Kidney (tissue), 14 donors: ENCODE results near the gene EFCAB6. TPM values are rescaled to one million over a fixed set of nuclear protein-coding genes. Genes with fewer than 3 reads are reported as not detected.

ENCODE experiments used
- DNase-seq, 5 donors: peaks; one replicate each; pipeline ENCODE4 v3.0.0-alpha.2; 2013 to 2020
- FAIRE-seq: peaks from 2 replicates; lab custom pipeline; 2012; peaks lifted over from hg19 to GRCh38; lab: Jason Lieb, UNC
- H3K27ac ChIP-seq, 2 donors: one replicate each; pipeline ENCODE4 v1.7.0; 2013; ENCODE audit warnings: low read depth in 2 of 2, low read length in 2 of 2, inconsistent platforms in 1 of 2
- H3K27me3 ChIP-seq: one replicate; pipeline ENCODE4 v1.7.1; 2013; ENCODE audit warnings: low read length, inconsistent platforms; ENCODE audit not compliant: control insufficient read depth, insufficient read depth
- H3K36me3 ChIP-seq, 3 donors: one replicate each; pipeline versions ENCODE4 v1.7.0 to v1.7.1; 2013; ENCODE audit warnings: low read length in 3 of 3, control low read depth in 1 of 3, inconsistent platforms in 1 of 3; ENCODE audit not compliant: insufficient read depth in 3 of 3, control insufficient read depth in 2 of 3
- H3K4me1 ChIP-seq, 3 donors: one replicate each; pipeline versions ENCODE4 v1.7.0 to v1.7.1; 2013; ENCODE audit warnings: low read length in 3 of 3, inconsistent platforms in 1 of 3, low read depth in 1 of 3; ENCODE audit not compliant: control insufficient read depth in 2 of 3, insufficient read depth in 2 of 3
- H3K4me3 ChIP-seq, 3 donors: one replicate each; pipeline versions ENCODE4 v1.7.0 to v1.8.1; 2013; ENCODE audit warnings: low read length in 3 of 3, control low read depth in 1 of 3, inconsistent platforms in 1 of 3
- H3K9ac ChIP-seq, 3 donors: one replicate each; pipeline versions ENCODE4 v1.7.0 to v1.7.1; 2013; ENCODE audit warnings: low read length in 3 of 3, control low read depth in 1 of 3, inconsistent platforms in 1 of 3
- H3K9me3 ChIP-seq, 3 donors: one replicate each; pipeline versions ENCODE4 v1.7.0 to v1.7.1; 2013; ENCODE audit warnings: low read length in 3 of 3, control low read depth in 1 of 3, inconsistent platforms in 1 of 3; ENCODE audit not compliant: control insufficient read depth in 2 of 3, insufficient read depth in 1 of 3
- CTCF ChIP-seq: IDR thresholded peaks from 3 replicates; pipeline ENCODE4 v1.5.1; 2012; ENCODE audit warnings: mild to moderate bottlenecking, moderate library complexity, borderline replicate concordance; ENCODE audit not compliant: insufficient read depth; ENCODE audit errors: extremely low read depth
- intact Hi-C: fragments of 100-400 bp; cut with DNase I; formaldehyde crosslinking; loops from one replicate; pipeline ENCODE4 v1.11.1; 2022
- polyA plus RNA-seq: library from polyadenylated mRNA; stranded (reverse); fragments of 350-450 nt; fragmentation: Illumina TruSeq; extraction: RNeasy Lipid Tissue Mini Kit (QIAGEN cat#74804); gene quantifications from one replicate; pipeline ENCODE4 v1.2.3, GENCODE V29; 2014; ENCODE audit warnings: low read depth, low replicate concordance; ENCODE audit not compliant: insufficient read depth
- total RNA-seq: library from RNA; stranded (reverse); fragmentation: NEBNext Ultra II Directional; extraction: Animal tissue kit (Norgen Biotek cat#: 25700); gene quantifications from one replicate; pipeline ENCODE4 v1.2.1, GENCODE V29; 2021
- donor health status: control.
- donor health status: control.
- donor health status: control.
- donor health status: control.
- donor health status: control.
- donor health status: DM: yes; HTN: yes; CAD: no.
- donor health status: Normal renal cell carcinoma (clear cell type).

Gene EFCAB6
- total and polyA plus RNA-seq, 2 donors from 2014 or later = 1.5 to 11.8 TPM

- DNase-seq (no peak), FAIRE-seq (no peak)
- TF ChIP-seq CTCF = no peak
Observed at GRCh38 chr22:43625242-43625641, 186.9 kb downstream of the EFCAB6 start.

GRCh38 chr22:43624144-43624998 lies 187.7 kb downstream of the EFCAB6 start:
- Histone ChIP-seq H3K4me1 (no peaks in the 10 kb centered on the region), H3K4me3 (no peak overlapping the region), H3K36me3 (no peaks in the 10 kb centered on the region), H3K27me3 (no peaks in the 10 kb centered on the region), H3K9me3 (no peaks in the 10 kb centered on the region), H3K9ac (no peak overlapping the region), H3K27ac (no peak overlapping the region)
- intact Hi-C loops = loop anchor here (10.0 kb wide), 1 partner anchor 60 kb away; no protein-coding TSS in a partner anchor
- FAIRE-seq = no peak
- DNase-seq = no peak
- TF ChIP-seq CTCF = no peak

More at GRCh38 chr22:43625242-43625641, 186.9 kb downstream of the EFCAB6 start:
- no peaks in the 10 kb centered on the region for H3K27me3 ChIP-seq
- H3K9me3 ChIP-seq = no peaks in the 10 kb centered on the region
- H3K4me3 ChIP-seq = no peak overlapping the region
- no peak overlapping the region for H3K9ac ChIP-seq
- intact Hi-C loops = loop anchor here (10.0 kb wide), 1 partner anchor 60 kb away; no protein-coding TSS in a partner anchor
- no peaks in the 10 kb centered on the region for H3K4me1 ChIP-seq
- no peak overlapping the region for H3K27ac ChIP-seq
- H3K36me3 ChIP-seq = no peaks in the 10 kb centered on the region

GRCh38 chr22:43622886-43623285 lies 189.2 kb downstream of the EFCAB6 start:
- no peak for TF ChIP-seq CTCF
- Histone ChIP-seq H3K27ac (no peak overlapping the region), H3K36me3 (no peaks in the 10 kb centered on the region), H3K9ac (no peak overlapping the region), H3K4me3 (no peak overlapping the region), H3K9me3 (no peaks in the 10 kb centered on the region), H3K27me3 (no peaks in the 10 kb centered on the region), H3K4me1 (no peaks in the 10 kb centered on the region)
- FAIRE-seq = no peak
- intact Hi-C loops = loop anchor here (10.0 kb wide), 1 partner anchor 62 kb away; no protein-coding TSS in a partner anchor
- no peak for DNase-seq
